DOHH2 (cell line): ENCODE results near the gene GPATCH4.

Experiments used
- H3F3A ChIP-seq: fragments of 200-600 bp; sonication (generic), shearing (Covaris generic); 2 replicates; pipeline ENCODE4 v1.6.0; 2016; ENCODE audit warnings: antibody characterized with exemption, mild to moderate bottlenecking; ENCODE audit not compliant: control insufficient read depth, insufficient read depth
- H3K27ac ChIP-seq: fragments of 200-600 bp; sonication (generic); 2 replicates; pipeline ENCODE4 v1.5.1; 2014; ENCODE audit warnings: low read depth, mild to moderate bottlenecking, low read length, moderate library complexity
- H3K27me3 ChIP-seq: fragments of 200-600 bp; sonication (generic); 2 replicates; pipeline ENCODE4 v1.6.1; 2014; ENCODE audit warnings: mild to moderate bottlenecking, low read length, mixed read lengths; ENCODE audit not compliant: control insufficient read depth
- H3K36me3 ChIP-seq: fragments of 200-600 bp; sonication (generic); 2 replicates; pipeline ENCODE4 v1.6.1; 2014; ENCODE audit warnings: mild to moderate bottlenecking, low read length, moderate library complexity, mixed read lengths; ENCODE audit not compliant: control insufficient read depth
- H3K4me1 ChIP-seq: fragments of 200-600 bp; sonication (generic); 2 replicates; pipeline ENCODE4 v1.6.1; 2014; ENCODE audit warnings: mild to moderate bottlenecking, low read length, mixed read lengths; ENCODE audit not compliant: control insufficient read depth
- H3K4me2 ChIP-seq: fragments of 200-600 bp; sonication (generic); 2 replicates; pipeline ENCODE4 v1.6.0; 2014; ENCODE audit warnings: mild to moderate bottlenecking, low read length, moderate library complexity
- H3K4me3 ChIP-seq: fragments of 200-600 bp; sonication (generic); 2 replicates; pipeline ENCODE4 v1.5.1; 2014; ENCODE audit warnings: mild to moderate bottlenecking, low read length, mixed read lengths
- H3K79me2 ChIP-seq: fragments of 200-600 bp; sonication (generic); 2 replicates; pipeline ENCODE4 v1.6.1; 2014; ENCODE audit warnings: mild to moderate bottlenecking, low read length, mixed read lengths; ENCODE audit not compliant: control insufficient read depth
- H3K9me2 ChIP-seq: fragments of 200-600 bp; sonication (generic); replicated peaks from 2 replicates; pipeline ENCODE4 v1.6.1; 2014; ENCODE audit warnings: mild to moderate bottlenecking, low read length, mixed read lengths; ENCODE audit not compliant: control insufficient read depth
- H3K9me3 ChIP-seq: fragments of 200-600 bp; sonication (generic); 2 replicates; pipeline ENCODE4 v1.6.1; 2014; ENCODE audit warnings: antibody characterized with exemption, low read length, mixed read lengths; ENCODE audit not compliant: control insufficient read depth, insufficient read depth
- H4K20me1 ChIP-seq: fragments of 200-600 bp; sonication (generic); 2 replicates; pipeline ENCODE4 v1.6.0; 2014; ENCODE audit warnings: low read depth, mild to moderate bottlenecking, antibody characterized with exemption, low read length, moderate library complexity; ENCODE audit not compliant: control insufficient read depth, insufficient read depth
- EZH2phosphoT487 ChIP-seq: fragments of 200-600 bp; sonication (generic); IDR thresholded peaks from 2 replicates; pipeline ENCODE4 v1.6.1; 2017; ENCODE audit warnings: borderline replicate concordance, mild to moderate bottlenecking, antibody characterized with exemption, low read length, moderate library complexity, mixed read lengths
- TF ChIP-seq, protein P1 (sequence below): fragments of 200-600 bp; sonication (generic); IDR thresholded peaks from one replicate; pipeline ENCODE4 v1.5.1; 2014; ENCODE audit warnings: antibody characterized with exemption, mild to moderate bottlenecking, low read depth, low read length; ENCODE audit not compliant: poor library complexity, severe bottlenecking

The GPATCH4 gene

DNA sequence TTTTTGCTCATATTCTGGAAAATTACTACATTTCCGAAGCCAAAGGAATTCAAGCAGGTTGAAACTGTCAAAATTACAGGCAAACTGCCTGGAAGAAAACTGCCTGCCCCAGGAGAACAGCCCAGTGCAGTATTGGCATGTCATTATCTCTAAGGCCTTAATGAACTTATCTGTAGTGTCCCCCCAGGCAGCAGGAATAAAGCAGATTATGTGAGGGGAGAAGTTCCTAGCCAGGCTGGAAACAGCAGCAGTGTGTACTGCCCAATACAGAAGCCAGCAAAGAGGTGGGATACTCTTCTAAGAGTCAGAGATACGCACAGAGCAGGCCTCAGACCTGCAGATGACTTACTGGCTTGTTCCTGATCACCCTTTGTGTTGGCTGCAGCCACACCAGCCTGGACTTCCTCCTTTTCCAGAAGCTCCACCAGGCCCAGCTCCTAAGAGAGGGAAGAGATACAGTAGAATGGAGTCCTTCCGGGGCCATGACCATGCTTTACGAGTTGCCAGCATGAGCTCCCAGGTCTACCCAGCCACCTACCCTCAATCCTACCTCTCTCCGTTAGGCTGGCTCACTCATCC, 40.6 kb downstream of the GPATCH4 start:
- H3K9me3 ChIP-seq: no peaks in the 10 kb centered on the region
- no peaks in the 10 kb centered on the region for H3K79me2 ChIP-seq
- H3K36me3 ChIP-seq: peaks cover 42% of the 10 kb centered on the region
- no peaks in the 10 kb centered on the region for H4K20me1 ChIP-seq
- no peaks in the 10 kb centered on the region for H3F3A ChIP-seq
- no peak overlapping the region for H3K27ac ChIP-seq
- no peak overlapping the region for H3K4me2 ChIP-seq
- no peaks in the 10 kb centered on the region for H3K9me2 ChIP-seq
- H3K27me3 ChIP-seq: no peaks in the 10 kb centered on the region
- no peak overlapping the region for H3K4me3 ChIP-seq
- no peak for TF ChIP-seq EZH2phosphoT487
- TF ChIP-seq, protein P1, sequence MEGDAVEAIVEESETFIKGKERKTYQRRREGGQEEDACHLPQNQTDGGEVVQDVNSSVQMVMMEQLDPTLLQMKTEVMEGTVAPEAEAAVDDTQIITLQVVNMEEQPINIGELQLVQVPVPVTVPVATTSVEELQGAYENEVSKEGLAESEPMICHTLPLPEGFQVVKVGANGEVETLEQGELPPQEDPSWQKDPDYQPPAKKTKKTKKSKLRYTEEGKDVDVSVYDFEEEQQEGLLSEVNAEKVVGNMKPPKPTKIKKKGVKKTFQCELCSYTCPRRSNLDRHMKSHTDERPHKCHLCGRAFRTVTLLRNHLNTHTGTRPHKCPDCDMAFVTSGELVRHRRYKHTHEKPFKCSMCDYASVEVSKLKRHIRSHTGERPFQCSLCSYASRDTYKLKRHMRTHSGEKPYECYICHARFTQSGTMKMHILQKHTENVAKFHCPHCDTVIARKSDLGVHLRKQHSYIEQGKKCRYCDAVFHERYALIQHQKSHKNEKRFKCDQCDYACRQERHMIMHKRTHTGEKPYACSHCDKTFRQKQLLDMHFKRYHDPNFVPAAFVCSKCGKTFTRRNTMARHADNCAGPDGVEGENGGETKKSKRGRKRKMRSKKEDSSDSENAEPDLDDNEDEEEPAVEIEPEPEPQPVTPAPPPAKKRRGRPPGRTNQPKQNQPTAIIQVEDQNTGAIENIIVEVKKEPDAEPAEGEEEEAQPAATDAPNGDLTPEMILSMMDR: no peak
- no peaks in the 10 kb centered on the region for H3K4me1 ChIP-seq

DNA sequence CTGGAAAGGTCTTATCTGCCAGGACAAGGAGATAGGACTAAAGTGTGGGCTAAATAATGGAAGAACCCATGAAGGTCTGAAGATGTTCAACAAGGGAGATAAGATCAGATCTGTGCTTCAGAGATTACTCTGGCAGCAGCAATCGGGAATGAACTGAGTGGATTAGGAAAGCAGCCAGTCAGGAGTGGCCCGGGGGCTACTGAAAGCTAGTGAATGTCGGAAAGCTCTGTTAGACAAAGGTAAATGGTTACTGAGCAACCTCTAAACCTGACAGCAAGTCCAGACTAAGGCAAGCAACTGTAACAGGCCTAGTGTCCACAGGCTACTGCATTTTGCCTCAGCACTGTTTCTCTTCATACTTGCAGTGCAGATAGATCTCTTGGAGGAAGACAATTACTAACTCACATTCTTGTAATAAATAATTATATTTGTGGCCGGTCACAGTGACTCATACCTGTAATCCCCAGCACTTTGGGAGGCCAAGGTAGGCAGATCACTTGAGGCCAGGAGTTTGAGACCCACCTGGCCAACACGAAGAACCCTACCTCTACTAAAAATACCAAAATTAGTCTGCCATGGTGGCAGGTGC, 41.4 kb downstream of the GPATCH4 start:
- H3K79me2 ChIP-seq: no peaks in the 10 kb centered on the region
- H3K9me2 ChIP-seq: no peaks in the 10 kb centered on the region
- H3K9me3 ChIP-seq: no peaks in the 10 kb centered on the region
- H3K4me1 ChIP-seq: no peaks in the 10 kb centered on the region
- no peak overlapping the region for H3K4me3 ChIP-seq
- no peak overlapping the region for H3K4me2 ChIP-seq
- no peaks in the 10 kb centered on the region for H4K20me1 ChIP-seq
- no peak for TF ChIP-seq EZH2phosphoT487
- TF ChIP-seq, protein P1: no peak
- H3K36me3 ChIP-seq: peaks cover 37% of the 10 kb centered on the region
- H3K27ac ChIP-seq: no peak overlapping the region
- H3F3A ChIP-seq: no peaks in the 10 kb centered on the region
- no peaks in the 10 kb centered on the region for H3K27me3 ChIP-seq

DNA sequence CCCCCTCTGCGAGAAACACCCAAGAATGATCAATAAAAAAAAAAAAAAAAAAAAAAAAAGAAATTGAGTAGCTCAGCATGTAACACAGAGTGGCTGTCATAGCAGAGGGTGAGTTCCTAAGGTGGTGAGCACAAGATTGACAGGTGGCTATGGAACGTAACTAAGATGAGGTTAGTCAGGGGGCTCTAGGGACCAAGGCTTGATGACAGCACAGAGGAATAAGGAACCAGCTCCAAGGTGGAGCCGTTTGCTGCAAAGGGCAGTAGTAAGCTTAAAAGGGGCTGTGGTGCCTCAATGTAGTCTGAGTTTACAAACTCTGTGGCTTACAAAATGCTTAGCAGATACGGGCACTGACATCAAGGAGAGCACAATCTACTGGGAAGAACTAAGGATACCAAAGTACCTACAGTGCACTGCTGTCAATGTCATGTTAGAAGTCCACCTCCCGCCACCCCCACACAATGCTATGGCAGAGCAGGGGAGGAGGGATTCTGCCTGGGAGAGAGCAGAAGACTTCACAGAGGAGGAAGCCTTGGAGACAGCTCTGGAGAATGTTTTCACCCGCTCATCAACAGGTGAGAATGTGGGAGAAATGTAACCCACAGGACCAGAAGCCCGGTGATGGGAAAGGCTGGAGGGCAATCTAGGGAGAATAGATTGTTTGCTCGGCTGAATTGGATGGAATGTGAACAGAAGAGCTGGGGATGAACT, 42.0 kb downstream of the GPATCH4 start:
- Histone ChIP-seq H3F3A (no peaks in the 10 kb centered on the region), H3K4me1 (peaks cover under 1% of the 10 kb centered on the region; the same call in 1 of the 2 replicates), H3K27me3 (no peaks in the 10 kb centered on the region), H3K4me3 (no peak overlapping the region), H3K9me2 (no peaks in the 10 kb centered on the region), H3K4me2 (no peak overlapping the region), H3K79me2 (no peaks in the 10 kb centered on the region), H4K20me1 (no peaks in the 10 kb centered on the region), H3K9me3 (no peaks in the 10 kb centered on the region), H3K27ac (no peak overlapping the region), H3K36me3 (peaks cover 31% of the 10 kb centered on the region)
- no peak for TF ChIP-seq EZH2phosphoT487
- TF ChIP-seq, protein P1: no peak
